Measurements from ENCODE around the gene EIF5AL1.
"Not testable (repeated sequence)": the region's sequence is repeated elsewhere in the genome, so short reads cannot be mapped to it uniquely, and the experiment has no call there.

Gene EIF5AL1

DNA sequence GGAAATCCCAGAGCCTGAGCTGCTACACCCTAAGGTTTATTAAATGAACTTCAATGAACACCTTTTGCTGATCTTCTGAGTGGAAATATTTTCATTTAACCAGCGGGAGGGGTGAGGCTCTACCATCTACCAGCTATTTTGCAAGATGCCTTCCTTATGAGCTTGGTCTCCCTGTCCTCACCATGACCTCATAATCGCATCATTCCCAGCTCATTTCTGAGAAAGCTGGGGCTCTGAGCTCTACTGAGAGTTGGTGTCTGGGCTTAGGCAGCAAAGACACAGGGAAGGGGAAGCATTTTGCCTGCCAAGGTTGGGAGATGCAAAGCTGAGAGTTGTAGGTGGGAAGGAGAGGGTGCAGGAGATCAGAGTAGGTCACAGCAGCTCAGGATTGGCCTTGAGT, 7.8 kb upstream of the EIF5AL1 start:
- not testable (repeated sequence) for H3K9me3 ChIP-seq (ENCODE audit: control insufficient read depth, low read length); H3K9ac ChIP-seq (ENCODE audit: low read length); H3K4me3 ChIP-seq (ENCODE audit: low read length); H3K36me3 ChIP-seq (ENCODE audit: control insufficient read depth, insufficient read depth, low read length); H3K4me1 ChIP-seq (ENCODE audit: control insufficient read depth, insufficient read depth, low read length)
- H3K27me3 ChIP-seq (ENCODE audit: control insufficient read depth, insufficient read depth, low read length), result peaks cover 16% of the 10 kb centered on the region

DNA sequence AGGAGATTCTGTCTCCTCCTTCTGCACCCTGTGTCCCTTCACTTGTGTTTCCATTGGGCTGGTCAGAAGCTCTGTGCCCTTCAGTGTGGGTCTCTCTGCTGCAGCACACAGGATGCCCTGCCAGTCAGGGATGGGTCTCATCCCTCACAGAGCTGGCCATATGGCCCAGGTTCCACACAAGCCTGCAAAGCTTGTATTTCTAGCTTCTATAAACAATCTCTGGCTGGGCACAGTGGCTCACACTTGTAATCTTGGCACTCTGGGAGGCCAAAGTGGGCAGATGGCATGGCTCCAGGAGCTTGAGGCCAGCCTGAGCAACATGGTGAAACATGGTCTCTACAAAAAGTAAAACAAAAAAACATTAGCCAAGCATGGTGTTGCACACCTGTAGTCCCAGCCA, 7.0 kb upstream of the EIF5AL1 start:
- H3K9me3 ChIP-seq (ENCODE audit: control insufficient read depth, low read length); H3K36me3 ChIP-seq (ENCODE audit: control insufficient read depth, insufficient read depth, low read length); H3K4me3 ChIP-seq (ENCODE audit: low read length); H3K4me1 ChIP-seq (ENCODE audit: control insufficient read depth, insufficient read depth, low read length); H3K9ac ChIP-seq (ENCODE audit: low read length): not testable (repeated sequence)
- H3K27me3 ChIP-seq (ENCODE audit: control insufficient read depth, insufficient read depth, low read length), result peaks cover 16% of the 10 kb centered on the region

- H3K27me3 ChIP-seq (ENCODE audit: control insufficient read depth, insufficient read depth, low read length), result peaks cover 16% of the 10 kb centered on the region
- no peaks in the 10 kb centered on the region for H3K9me3 ChIP-seq (ENCODE audit: control insufficient read depth, low read length)
- no peak overlapping the region for H3K4me3 ChIP-seq (ENCODE audit: low read length)
- no peaks in the 10 kb centered on the region for H3K4me1 ChIP-seq (ENCODE audit: control insufficient read depth, insufficient read depth, low read length)
- no peaks in the 10 kb centered on the region for H3K36me3 ChIP-seq (ENCODE audit: control insufficient read depth, insufficient read depth, low read length)
- H3K9ac ChIP-seq (ENCODE audit: low read length), result no peak overlapping the region
Measured at GRCh38 chr10:79505829-79506228, 6.5 kb upstream of the EIF5AL1 start.

GRCh38 chr10:79507440-79508167, 4.7 kb upstream of the EIF5AL1 start:
- Histone ChIP-seq H3K4me1 (ENCODE audit: control insufficient read depth, insufficient read depth, low read length) (no peaks in the 10 kb centered on the region), H3K4me3 (ENCODE audit: low read length) (no peak overlapping the region), H3K9me3 (ENCODE audit: control insufficient read depth, low read length) (no peaks in the 10 kb centered on the region), H3K27me3 (ENCODE audit: control insufficient read depth, insufficient read depth, low read length) (peaks cover 16% of the 10 kb centered on the region), H3K36me3 (ENCODE audit: control insufficient read depth, insufficient read depth, low read length) (no peaks in the 10 kb centered on the region), H3K9ac (ENCODE audit: low read length) (no peak overlapping the region)

DNA sequence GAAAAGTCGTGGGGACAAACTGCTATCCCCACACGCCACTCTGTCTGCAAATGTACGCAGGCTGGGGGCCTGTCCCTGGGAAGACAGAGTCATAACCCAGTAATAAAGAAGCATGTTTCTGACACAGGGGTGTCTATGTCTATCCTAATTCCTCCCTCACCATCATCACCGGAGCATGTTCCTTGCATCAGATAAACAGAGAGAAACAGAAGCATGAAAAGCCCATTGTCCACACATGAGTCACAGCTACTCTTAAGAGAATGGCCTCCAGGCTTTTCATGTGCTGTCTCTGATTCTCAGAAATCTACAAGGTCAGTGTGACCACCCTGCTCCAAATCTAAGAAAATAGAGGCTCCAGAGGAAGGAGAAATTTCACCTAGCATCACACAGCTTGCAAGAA, 4.1 kb upstream of the EIF5AL1 start:
- peaks cover 16% of the 10 kb centered on the region for H3K27me3 ChIP-seq (ENCODE audit: control insufficient read depth, insufficient read depth, low read length)
- H3K4me1 ChIP-seq (ENCODE audit: control insufficient read depth, insufficient read depth, low read length); H3K36me3 ChIP-seq (ENCODE audit: control insufficient read depth, insufficient read depth, low read length); H3K4me3 ChIP-seq (ENCODE audit: low read length); H3K9ac ChIP-seq (ENCODE audit: low read length); H3K9me3 ChIP-seq (ENCODE audit: control insufficient read depth, low read length): not testable (repeated sequence)

GRCh38 chr10:79509306-79509933, 2.9 kb upstream of the EIF5AL1 start:
- peaks cover 16% of the 10 kb centered on the region for H3K27me3 ChIP-seq (ENCODE audit: control insufficient read depth, insufficient read depth, low read length)
- H3K9ac ChIP-seq (ENCODE audit: low read length); H3K36me3 ChIP-seq (ENCODE audit: control insufficient read depth, insufficient read depth, low read length); H3K4me1 ChIP-seq (ENCODE audit: control insufficient read depth, insufficient read depth, low read length); H3K4me3 ChIP-seq (ENCODE audit: low read length); H3K9me3 ChIP-seq (ENCODE audit: control insufficient read depth, low read length): not testable (repeated sequence)

GRCh38 chr10:79509934-79510508, 2.3 kb upstream of the EIF5AL1 start:
- not testable (repeated sequence) for H3K4me3 ChIP-seq (ENCODE audit: low read length); H3K9me3 ChIP-seq (ENCODE audit: control insufficient read depth, low read length); H3K9ac ChIP-seq (ENCODE audit: low read length); H3K4me1 ChIP-seq (ENCODE audit: control insufficient read depth, insufficient read depth, low read length); H3K36me3 ChIP-seq (ENCODE audit: control insufficient read depth, insufficient read depth, low read length)
- peaks cover 16% of the 10 kb centered on the region for H3K27me3 ChIP-seq (ENCODE audit: control insufficient read depth, insufficient read depth, low read length)

DNA sequence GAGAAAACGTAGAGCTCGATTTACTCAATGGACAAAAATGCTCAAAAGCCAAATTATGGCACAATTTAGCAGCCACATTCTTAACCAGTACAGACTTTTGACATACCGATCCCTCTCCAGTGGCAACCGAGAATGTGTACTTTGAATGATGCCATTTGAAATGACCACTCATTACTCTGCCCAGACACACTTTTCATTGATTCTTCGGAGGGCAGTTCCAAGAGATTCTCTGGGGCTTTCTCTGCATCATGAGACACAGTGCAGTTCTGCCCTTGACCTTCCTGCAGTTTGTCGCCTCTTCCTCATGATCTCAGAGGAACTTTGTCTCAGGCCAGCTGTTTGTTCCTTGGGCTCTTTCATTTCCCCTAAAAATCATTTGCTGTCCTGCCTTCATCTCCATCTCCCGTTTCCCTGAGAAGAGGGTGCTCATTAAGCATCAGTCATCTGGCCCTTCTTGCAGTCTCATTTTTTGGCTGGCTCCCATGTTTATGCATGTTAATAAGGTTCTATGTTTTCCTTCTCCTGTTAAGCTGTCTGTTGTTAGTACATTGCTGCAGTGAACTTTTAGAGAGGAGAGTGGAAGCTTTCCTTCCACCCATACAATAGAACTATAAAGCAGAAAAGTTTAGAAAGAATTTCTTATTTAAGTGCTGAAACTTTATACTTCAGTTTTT, 4.3 kb downstream of the EIF5AL1 start:
- H3K27me3 ChIP-seq (ENCODE audit: control insufficient read depth, insufficient read depth, low read length); H3K9me3 ChIP-seq (ENCODE audit: control insufficient read depth, low read length); H3K9ac ChIP-seq (ENCODE audit: low read length); H3K4me3 ChIP-seq (ENCODE audit: low read length); H3K4me1 ChIP-seq (ENCODE audit: control insufficient read depth, insufficient read depth, low read length); H3K36me3 ChIP-seq (ENCODE audit: control insufficient read depth, insufficient read depth, low read length): not testable (repeated sequence)

DNA sequence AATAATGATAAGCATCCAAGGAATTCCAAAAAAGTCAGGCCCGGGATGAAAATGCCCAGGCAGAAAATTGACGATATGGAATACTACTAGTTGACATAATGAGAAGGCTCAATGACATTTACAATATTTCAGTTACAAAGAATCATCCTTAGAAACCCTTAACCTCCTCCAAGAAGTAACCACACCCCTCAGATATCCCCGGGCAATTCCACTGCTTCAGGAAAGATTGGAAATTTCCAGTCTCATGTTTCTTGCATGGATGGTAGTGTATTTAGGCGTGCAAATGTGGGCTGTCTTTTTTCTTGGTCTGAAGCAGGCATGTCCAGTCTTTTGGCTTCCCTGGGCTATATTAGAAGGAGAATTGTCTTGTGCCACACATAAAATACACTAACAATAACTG, 5.2 kb downstream of the EIF5AL1 start:
- not testable (repeated sequence) for H3K36me3 ChIP-seq (ENCODE audit: control insufficient read depth, insufficient read depth, low read length); H3K9ac ChIP-seq (ENCODE audit: low read length); H3K9me3 ChIP-seq (ENCODE audit: control insufficient read depth, low read length); H3K4me3 ChIP-seq (ENCODE audit: low read length); H3K4me1 ChIP-seq (ENCODE audit: control insufficient read depth, insufficient read depth, low read length); H3K27me3 ChIP-seq (ENCODE audit: control insufficient read depth, insufficient read depth, low read length)

DNA sequence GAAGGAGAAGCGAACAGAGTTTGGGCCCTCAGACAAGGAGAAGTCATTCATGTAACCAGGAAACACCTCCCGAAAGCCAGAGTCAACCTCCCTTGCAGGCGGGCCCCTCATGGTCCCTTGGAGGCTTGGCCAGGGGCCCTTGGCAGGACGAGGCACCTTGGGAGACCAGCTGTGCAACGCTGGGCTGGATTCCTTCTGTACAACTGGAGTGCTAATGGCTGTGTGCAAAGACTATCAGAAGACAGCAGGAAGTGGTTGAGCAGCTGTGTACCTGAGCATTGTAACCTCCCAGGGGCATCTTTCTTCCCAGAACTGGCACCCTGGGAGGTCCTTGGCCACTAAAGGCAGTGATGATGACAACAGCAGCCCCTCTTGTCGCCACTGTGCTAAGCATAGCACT, 9.4 kb downstream of the EIF5AL1 start:
- H3K4me3 ChIP-seq (ENCODE audit: low read length); H3K27me3 ChIP-seq (ENCODE audit: control insufficient read depth, insufficient read depth, low read length); H3K4me1 ChIP-seq (ENCODE audit: control insufficient read depth, insufficient read depth, low read length); H3K9me3 ChIP-seq (ENCODE audit: control insufficient read depth, low read length); H3K36me3 ChIP-seq (ENCODE audit: control insufficient read depth, insufficient read depth, low read length); H3K9ac ChIP-seq (ENCODE audit: low read length): not testable (repeated sequence)

- H3K9ac ChIP-seq (ENCODE audit: low read length); H3K27me3 ChIP-seq (ENCODE audit: control insufficient read depth, insufficient read depth, low read length); H3K9me3 ChIP-seq (ENCODE audit: control insufficient read depth, low read length); H3K4me3 ChIP-seq (ENCODE audit: low read length); H3K36me3 ChIP-seq (ENCODE audit: control insufficient read depth, insufficient read depth, low read length); H3K4me1 ChIP-seq (ENCODE audit: control insufficient read depth, insufficient read depth, low read length): not testable (repeated sequence)
Measured at GRCh38 chr10:79522464-79522863, 10.1 kb downstream of the EIF5AL1 start.

- H3K27me3 ChIP-seq (ENCODE audit: control insufficient read depth, insufficient read depth, low read length); H3K36me3 ChIP-seq (ENCODE audit: control insufficient read depth, insufficient read depth, low read length); H3K4me1 ChIP-seq (ENCODE audit: control insufficient read depth, insufficient read depth, low read length); H3K9me3 ChIP-seq (ENCODE audit: control insufficient read depth, low read length); H3K9ac ChIP-seq (ENCODE audit: low read length); H3K4me3 ChIP-seq (ENCODE audit: low read length): not testable (repeated sequence)
Measured at GRCh38 chr10:79523157-79523853, 11.0 kb downstream of the EIF5AL1 start.

Data from mucosa of stomach (tissue), 1 donor.